Neuronal stem cell (in vitro differentiated cells): ENCODE measurements around the gene EFNA5.
"Not testable (repeated sequence)": the region's sequence is repeated elsewhere in the genome, so short reads cannot be mapped to it uniquely, and the experiment has no call there.

ENCODE experiments used
- DNase-seq: peaks from one replicate; pipeline ENCODE4 v3.0.0-alpha.2; 2013; ENCODE audit warnings: low spot score
- H2AFZ ChIP-seq: one replicate; pipeline ENCODE4 v1.6.1; 2013; ENCODE audit warnings: mild to moderate bottlenecking, low read length, inconsistent platforms
- H2AK5ac ChIP-seq: 2 replicates; pipeline ENCODE4 v1.6.1; 2013; ENCODE audit warnings: low read depth, mild to moderate bottlenecking, inconsistent platforms, low read length, moderate library complexity, mixed read lengths
- H2BK120ac ChIP-seq: 2 replicates; pipeline ENCODE4 v1.6.1; 2013; ENCODE audit warnings: low read depth, mild to moderate bottlenecking, inconsistent platforms, low read length, moderate library complexity, mixed read lengths
- H2BK12ac ChIP-seq: one replicate; pipeline ENCODE4 v1.6.1; 2013; ENCODE audit warnings: low read length, inconsistent platforms
- H2BK15ac ChIP-seq: 2 replicates; pipeline ENCODE4 v1.6.1; 2013; ENCODE audit warnings: mild to moderate bottlenecking, low read length, inconsistent platforms, mixed read lengths
- H2BK5ac ChIP-seq: one replicate; pipeline ENCODE4 v1.6.1; 2013; ENCODE audit warnings: inconsistent platforms, mild to moderate bottlenecking, low read length, moderate library complexity
- H3K14ac ChIP-seq: one replicate; pipeline ENCODE4 v1.6.1; 2013; ENCODE audit warnings: low read length, inconsistent platforms
- H3K18ac ChIP-seq: 2 replicates; pipeline ENCODE4 v1.6.1; 2013; ENCODE audit warnings: low read length, inconsistent platforms
- H3K23ac ChIP-seq: 2 replicates; pipeline ENCODE4 v1.6.1; 2013; ENCODE audit warnings: low read depth, mild to moderate bottlenecking, mixed read lengths, low read length, inconsistent platforms; ENCODE audit not compliant: poor library complexity
- H3K27ac ChIP-seq: replicated peaks from 3 replicates; pipeline ENCODE4 v1.5.1; 2013; ENCODE audit warnings: low read length, inconsistent platforms
- H3K27me3 ChIP-seq, 3 experiments: 2 replicates each; pipeline ENCODE4 v1.6.1; 2013; ENCODE audit warnings: low read length in 3 of 3, mild to moderate bottlenecking in 2 of 3, inconsistent platforms in 1 of 3, low read depth in 1 of 3, mixed read lengths in 1 of 3, moderate library complexity in 1 of 3; ENCODE audit not compliant: control insufficient read depth in 3 of 3, insufficient read depth in 3 of 3
- H3K36me3 ChIP-seq, 2 donors: replicated peaks in 1 of 2; 2 replicates each; pipeline ENCODE4 v1.6.1; 2013; ENCODE audit warnings: low read length in 2 of 2; ENCODE audit not compliant: control insufficient read depth in 2 of 2, insufficient read depth in 2 of 2
- H3K4ac ChIP-seq: 2 replicates; pipeline ENCODE4 v1.6.1; 2013; ENCODE audit warnings: inconsistent platforms, mild to moderate bottlenecking, low read length, moderate library complexity
- H3K4me1 ChIP-seq, 2 donors: 1 replicate in 1 of 2; 2 replicates in 1 of 2; pipeline ENCODE4 v1.6.1; 2013; ENCODE audit warnings: low read length in 2 of 2, low read depth in 1 of 2; ENCODE audit not compliant: control insufficient read depth in 2 of 2, insufficient read depth in 1 of 2
- H3K4me2 ChIP-seq: one replicate; pipeline ENCODE4 v1.6.1; 2013; ENCODE audit warnings: mild to moderate bottlenecking, low read length, inconsistent platforms; ENCODE audit not compliant: insufficient read depth, poor library complexity, severe bottlenecking
- H3K4me3 ChIP-seq, 2 donors: 2 replicates each; pipeline ENCODE4 v1.5.1; 2013; ENCODE audit warnings: low read length in 2 of 2, mild to moderate bottlenecking in 2 of 2, inconsistent platforms in 1 of 2, moderate library complexity in 1 of 2
- H3K79me1 ChIP-seq: one replicate; pipeline ENCODE4 v1.6.1; 2013; ENCODE audit warnings: low read depth, mild to moderate bottlenecking, inconsistent platforms, low read length, moderate library complexity
- H3K9ac ChIP-seq: one replicate; pipeline ENCODE4 v1.6.1; 2013; ENCODE audit warnings: mild to moderate bottlenecking, low read depth, low read length, inconsistent platforms; ENCODE audit not compliant: poor library complexity
- H3K9me3 ChIP-seq, 2 donors: replicated peaks in 1 of 2; 2 replicates each; pipeline versions ENCODE3 to v1.6.1; 2013; ENCODE audit warnings: low read length in 2 of 2, mild to moderate bottlenecking in 2 of 2, inconsistent platforms in 1 of 2, low read depth in 1 of 2, mixed read lengths in 1 of 2, moderate library complexity in 1 of 2; ENCODE audit not compliant: control insufficient read depth in 2 of 2, insufficient read depth in 1 of 2
- H4K8ac ChIP-seq: one replicate; pipeline ENCODE4 v1.6.1; 2013; ENCODE audit warnings: low read depth, mild to moderate bottlenecking, inconsistent platforms, low read length, moderate library complexity
- H4K91ac ChIP-seq: one replicate; pipeline ENCODE4 v1.6.1; 2013; ENCODE audit warnings: low read length, low read depth, mild to moderate bottlenecking, inconsistent platforms; ENCODE audit not compliant: poor library complexity
- WGBS, 2 donors: extraction: QIAGEN DNeasy Blood & Tissue Kit; methylation state at CpG; one replicate each; pipeline ENCODE4 v1.1.7; 2013; ENCODE audit warnings: missing lambda C conversion rate in 2 of 2, mixed read lengths in 1 of 2; ENCODE audit not compliant: insufficient read length in 2 of 2, insufficient replicate concordance in 1 of 2; ENCODE audit errors: extremely low coverage in 2 of 2; 5-methylcytosine and 5-hydroxymethylcytosine counted together

The EFNA5 gene

DNA sequence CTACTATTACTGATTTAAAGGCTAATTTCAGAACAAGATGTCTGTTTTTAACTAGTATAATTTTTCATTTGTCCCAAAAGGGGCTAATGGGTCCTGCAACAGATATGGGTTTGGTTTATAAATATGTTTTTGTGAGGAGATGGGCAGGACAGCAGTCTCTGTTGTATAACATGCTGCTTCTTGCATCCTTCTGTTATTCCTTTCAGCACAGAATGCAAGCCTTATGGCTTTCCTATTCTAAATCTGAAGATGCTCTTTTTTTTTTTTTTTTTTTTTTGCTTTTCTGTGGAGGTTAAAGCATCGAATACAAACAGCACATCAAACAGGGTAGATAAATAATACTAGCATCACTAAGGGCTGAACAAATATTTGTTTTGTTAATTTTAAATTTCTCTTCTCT, 235.7 kb downstream of the EFNA5 start:
- DNase-seq, result no peak
- WGBS, 2 donors, result no CpG with 5 or more reads among the region's 1 CpG
- Histone ChIP-seq H3K9ac (no peak overlapping the region), H3K23ac (no peak overlapping the region), H2AK5ac (no peak overlapping the region), H3K4me2 (no peak overlapping the region), H3K18ac (no peak overlapping the region), H4K8ac (no peak overlapping the region), H3K9me3 (peaks cover 3 to 17% of the 10 kb centered on the region in 2 donors), H3K14ac (no peak overlapping the region), H3K4me3 (no peak overlapping the region), H3K27me3 (no peaks in the 10 kb centered on the region), H3K4ac (no peak overlapping the region), H3K4me1 (peaks cover 5 to 14% of the 10 kb centered on the region in 2 donors), H2BK120ac (no peak overlapping the region), H2BK15ac (no peak overlapping the region), H3K79me1 (peaks cover 4% of the 10 kb centered on the region), H2AFZ (no peak overlapping the region), H2BK12ac (no peak overlapping the region), H3K27ac (no peak overlapping the region), H2BK5ac (no peak overlapping the region), H4K91ac (no peak overlapping the region), H3K36me3 (peaks cover 3 to 6% of the 10 kb centered on the region in 2 donors)

DNA sequence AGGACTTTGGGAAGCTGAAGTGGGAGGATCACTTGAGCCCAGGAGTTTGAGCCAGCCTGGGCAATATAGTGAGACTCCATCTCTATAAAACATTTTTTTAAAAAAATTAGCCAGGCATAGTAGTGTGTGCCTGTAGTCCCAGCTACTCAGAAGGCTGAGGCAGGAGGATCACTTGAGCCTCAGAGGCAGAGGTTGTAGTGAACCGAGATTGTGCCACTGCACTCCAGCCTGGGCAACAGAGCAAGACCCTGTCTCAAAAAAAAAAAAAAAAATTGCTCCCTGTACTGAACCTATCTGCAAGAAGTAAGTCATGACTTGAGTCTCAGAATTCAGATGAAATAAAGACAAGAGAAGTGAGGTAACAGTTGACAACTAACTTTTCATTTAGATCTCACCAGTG, 237.1 kb downstream of the EFNA5 start:
- WGBS, 2 donors, result no CpG with 5 or more reads among the region's 1 CpG
- not testable (repeated sequence) for H3K9ac ChIP-seq, H3K18ac ChIP-seq, H3K4me2 ChIP-seq, H3K9me3 ChIP-seq, H3K27me3 ChIP-seq, H3K27ac ChIP-seq, H3K36me3 ChIP-seq, H2BK120ac ChIP-seq, H2BK12ac ChIP-seq, H2AFZ ChIP-seq, H3K4me3 ChIP-seq, H4K91ac ChIP-seq, H4K8ac ChIP-seq, H2BK5ac ChIP-seq, DNase-seq, H3K23ac ChIP-seq, H3K4ac ChIP-seq, H2AK5ac ChIP-seq, H3K14ac ChIP-seq, H2BK15ac ChIP-seq, H3K79me1 ChIP-seq
- peaks cover 5 to 14% of the 10 kb centered on the region in 2 donors for H3K4me1 ChIP-seq

DNA sequence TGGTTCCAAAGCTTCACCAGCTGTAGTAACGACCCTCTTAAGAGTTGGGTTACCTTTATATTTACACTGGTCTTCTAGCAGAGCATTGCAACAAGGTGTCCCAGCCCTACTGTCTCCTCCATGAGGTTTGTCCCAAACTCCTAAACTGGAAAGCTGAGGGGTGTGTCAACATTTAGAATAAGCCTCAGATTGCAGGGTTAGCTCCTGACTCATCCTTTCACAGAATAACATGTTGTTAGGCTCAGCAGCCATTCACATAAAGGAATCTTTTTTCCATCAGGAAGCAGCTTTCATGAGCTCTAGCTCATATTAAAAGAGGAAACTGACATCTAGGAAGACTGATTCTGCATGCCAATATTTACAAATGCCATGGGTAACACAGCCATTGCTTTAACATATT, 238.7 kb downstream of the EFNA5 start:
- H3K4me3 ChIP-seq, result no peak overlapping the region
- H4K91ac ChIP-seq, result no peak overlapping the region
- no peak overlapping the region for H2AK5ac ChIP-seq
- peaks cover 3% of the 10 kb centered on the region for H3K79me1 ChIP-seq
- H3K14ac ChIP-seq, result no peak overlapping the region
- no peak overlapping the region for H3K4ac ChIP-seq
- peaks cover 0 to 4% of the 10 kb centered on the region in 2 donors for H3K9me3 ChIP-seq
- peaks cover 3 to 16% of the 10 kb centered on the region in 2 donors for H3K36me3 ChIP-seq
- peaks cover 5 to 11% of the 10 kb centered on the region in 2 donors for H3K4me1 ChIP-seq
- no peak overlapping the region for H3K9ac ChIP-seq
- no peak overlapping the region for H2BK120ac ChIP-seq
- no peak overlapping the region for H2BK12ac ChIP-seq
- DNase-seq, result no peak
- no peak overlapping the region for H4K8ac ChIP-seq
- H2AFZ ChIP-seq, result no peak overlapping the region
- no peak overlapping the region for H3K18ac ChIP-seq
- no peaks in the 10 kb centered on the region for H3K27me3 ChIP-seq
- no peak overlapping the region for H3K4me2 ChIP-seq
- WGBS, 2 donors, result no CpG with 5 or more reads among the region's 1 CpG
- H3K27ac ChIP-seq, result no peak overlapping the region
- no peak overlapping the region for H3K23ac ChIP-seq
- no peak overlapping the region for H2BK5ac ChIP-seq
- H2BK15ac ChIP-seq, result no peak overlapping the region

GRCh38 chr5:107431536-107431935, 239.2 kb downstream of the EFNA5 start:
- H2AFZ ChIP-seq, result no peak overlapping the region
- peaks cover 5 to 20% of the 10 kb centered on the region in 2 donors for H3K36me3 ChIP-seq
- H3K14ac ChIP-seq, result no peak overlapping the region
- no peak overlapping the region for H3K18ac ChIP-seq
- no peak overlapping the region for H3K4me3 ChIP-seq
- H3K4me1 ChIP-seq, result peaks cover 5 to 10% of the 10 kb centered on the region in 2 donors
- no peak overlapping the region for H3K4ac ChIP-seq
- peaks cover 3% of the 10 kb centered on the region for H3K79me1 ChIP-seq
- no peak overlapping the region for H2BK15ac ChIP-seq
- no peak overlapping the region for H2BK12ac ChIP-seq
- H4K91ac ChIP-seq, result no peak overlapping the region
- no peak overlapping the region for H2AK5ac ChIP-seq
- no peak overlapping the region for H2BK120ac ChIP-seq
- H3K27me3 ChIP-seq, result no peaks in the 10 kb centered on the region
- no peak overlapping the region for H3K27ac ChIP-seq
- no peak for DNase-seq
- no peak overlapping the region for H4K8ac ChIP-seq
- H3K23ac ChIP-seq, result no peak overlapping the region
- WGBS, 2 donors, result no CpG with 5 or more reads among the region's 4 CpGs
- H3K9ac ChIP-seq, result no peak overlapping the region
- H3K4me2 ChIP-seq, result no peak overlapping the region
- H3K9me3 ChIP-seq, result peaks cover 0 to 4% of the 10 kb centered on the region in 2 donors
- no peak overlapping the region for H2BK5ac ChIP-seq
